K562 (cell line): ENCODE measurements around the gene MCEE.

Experiments
- HMG20B ChIP-seq: fragments of 250-450 bp; sonication (Bioruptor Pico); IDR thresholded peaks from 2 replicates; pipeline ENCODE4 v1.5.0; 2021; ENCODE audit warnings: mild to moderate bottlenecking
- PCBP1 ChIP-seq: fragments of 200-400 bp; formaldehyde crosslinking; IDR thresholded peaks from 2 replicates; pipeline ENCODE4 v1.6.1; 2018; ENCODE audit warnings: mild to moderate bottlenecking, low read depth, low read length; ENCODE audit not compliant: poor library complexity, severe bottlenecking

- TF ChIP-seq HMG20B (CRISPR knock-in tag), result no peak
- no peak for TF ChIP-seq PCBP1
These were observed 62.3 kb downstream of the MCEE start for GRCh38 chr2:71067567-71068217.
